HL-60 (cell line): Measurements from ENCODE around the gene STIP1.

ENCODE experiments used
- DNase-seq, 2 experiments: peaks; one replicate each; pipeline ENCODE4 v3.0.0-alpha.2; 2010 to 2020; ENCODE audit warnings: low read depth in 1 of 2, low spot score in 1 of 2
- H3K27ac ChIP-seq: fragments of 250-450 bp; sonication (Bioruptor Pico); replicated peaks from 2 replicates; pipeline ENCODE4 v1.5.1; 2020; ENCODE audit warnings: mild to moderate bottlenecking, moderate library complexity
- H3K27me3 ChIP-seq: fragments of 250-450 bp; sonication (Bioruptor Pico); 2 replicates; pipeline ENCODE4 v1.5.1; 2021; ENCODE audit warnings: mild to moderate bottlenecking, moderate library complexity; ENCODE audit not compliant: insufficient read depth, poor library complexity, severe bottlenecking
- H3K4me3 ChIP-seq: replicated peaks from 2 replicates; pipeline ENCODE4 v1.5.1; 2011; ENCODE audit warnings: mild to moderate bottlenecking, control low read depth, low read length; ENCODE audit not compliant: insufficient read depth
- GABPA ChIP-seq: IDR thresholded peaks from 2 replicates; pipeline ENCODE4 v1.6.1; 2012; ENCODE audit warnings: low read depth
- POLR2AphosphoS5 ChIP-seq: IDR thresholded peaks from 2 replicates; pipeline ENCODE4 v1.6.1; 2012; ENCODE audit warnings: low read depth
- SPI1 ChIP-seq: IDR thresholded peaks from 2 replicates; pipeline ENCODE4 v1.6.1; 2012; ENCODE audit warnings: low read depth, mild to moderate bottlenecking, borderline replicate concordance
- TF ChIP-seq, protein P1 (sequence below): IDR thresholded peaks from one replicate; pipeline ENCODE4 v1.5.1; 2011; ENCODE audit warnings: low read length, control low read depth, inconsistent platforms; ENCODE audit not compliant: insufficient read depth
- TF ChIP-seq, protein P2 (sequence below): IDR thresholded peaks from 2 replicates; pipeline ENCODE4 v1.6.1; 2012; ENCODE audit warnings: low read depth; ENCODE audit not compliant: insufficient replicate concordance

The STIP1 gene

DNA sequence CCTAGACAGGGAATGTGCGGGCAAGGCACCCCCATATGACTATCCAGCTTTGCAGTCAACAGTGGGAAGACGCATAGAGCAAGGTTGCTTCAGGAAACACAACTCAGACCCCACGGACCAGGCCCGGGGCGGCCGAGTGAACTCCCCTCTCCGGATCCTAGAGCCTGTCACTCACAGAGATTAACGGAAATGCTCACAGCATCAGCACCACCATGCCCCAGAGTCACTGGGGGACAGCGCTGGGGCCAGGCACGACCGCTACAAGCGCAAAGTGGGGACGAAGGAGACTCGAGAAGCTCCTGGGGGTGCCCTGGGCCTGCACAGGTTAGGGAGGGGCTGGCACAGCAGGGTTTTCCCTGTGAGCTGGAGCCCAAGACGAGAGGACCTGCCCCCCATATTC lies 35.9 kb upstream of the STIP1 start:
- no peak overlapping the region for H3K4me3 ChIP-seq
- no peak for DNase-seq
- H3K27ac ChIP-seq = no peak overlapping the region
- TF ChIP-seq, protein P1, sequence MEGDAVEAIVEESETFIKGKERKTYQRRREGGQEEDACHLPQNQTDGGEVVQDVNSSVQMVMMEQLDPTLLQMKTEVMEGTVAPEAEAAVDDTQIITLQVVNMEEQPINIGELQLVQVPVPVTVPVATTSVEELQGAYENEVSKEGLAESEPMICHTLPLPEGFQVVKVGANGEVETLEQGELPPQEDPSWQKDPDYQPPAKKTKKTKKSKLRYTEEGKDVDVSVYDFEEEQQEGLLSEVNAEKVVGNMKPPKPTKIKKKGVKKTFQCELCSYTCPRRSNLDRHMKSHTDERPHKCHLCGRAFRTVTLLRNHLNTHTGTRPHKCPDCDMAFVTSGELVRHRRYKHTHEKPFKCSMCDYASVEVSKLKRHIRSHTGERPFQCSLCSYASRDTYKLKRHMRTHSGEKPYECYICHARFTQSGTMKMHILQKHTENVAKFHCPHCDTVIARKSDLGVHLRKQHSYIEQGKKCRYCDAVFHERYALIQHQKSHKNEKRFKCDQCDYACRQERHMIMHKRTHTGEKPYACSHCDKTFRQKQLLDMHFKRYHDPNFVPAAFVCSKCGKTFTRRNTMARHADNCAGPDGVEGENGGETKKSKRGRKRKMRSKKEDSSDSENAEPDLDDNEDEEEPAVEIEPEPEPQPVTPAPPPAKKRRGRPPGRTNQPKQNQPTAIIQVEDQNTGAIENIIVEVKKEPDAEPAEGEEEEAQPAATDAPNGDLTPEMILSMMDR = no peak
- TF ChIP-seq, protein P2, sequence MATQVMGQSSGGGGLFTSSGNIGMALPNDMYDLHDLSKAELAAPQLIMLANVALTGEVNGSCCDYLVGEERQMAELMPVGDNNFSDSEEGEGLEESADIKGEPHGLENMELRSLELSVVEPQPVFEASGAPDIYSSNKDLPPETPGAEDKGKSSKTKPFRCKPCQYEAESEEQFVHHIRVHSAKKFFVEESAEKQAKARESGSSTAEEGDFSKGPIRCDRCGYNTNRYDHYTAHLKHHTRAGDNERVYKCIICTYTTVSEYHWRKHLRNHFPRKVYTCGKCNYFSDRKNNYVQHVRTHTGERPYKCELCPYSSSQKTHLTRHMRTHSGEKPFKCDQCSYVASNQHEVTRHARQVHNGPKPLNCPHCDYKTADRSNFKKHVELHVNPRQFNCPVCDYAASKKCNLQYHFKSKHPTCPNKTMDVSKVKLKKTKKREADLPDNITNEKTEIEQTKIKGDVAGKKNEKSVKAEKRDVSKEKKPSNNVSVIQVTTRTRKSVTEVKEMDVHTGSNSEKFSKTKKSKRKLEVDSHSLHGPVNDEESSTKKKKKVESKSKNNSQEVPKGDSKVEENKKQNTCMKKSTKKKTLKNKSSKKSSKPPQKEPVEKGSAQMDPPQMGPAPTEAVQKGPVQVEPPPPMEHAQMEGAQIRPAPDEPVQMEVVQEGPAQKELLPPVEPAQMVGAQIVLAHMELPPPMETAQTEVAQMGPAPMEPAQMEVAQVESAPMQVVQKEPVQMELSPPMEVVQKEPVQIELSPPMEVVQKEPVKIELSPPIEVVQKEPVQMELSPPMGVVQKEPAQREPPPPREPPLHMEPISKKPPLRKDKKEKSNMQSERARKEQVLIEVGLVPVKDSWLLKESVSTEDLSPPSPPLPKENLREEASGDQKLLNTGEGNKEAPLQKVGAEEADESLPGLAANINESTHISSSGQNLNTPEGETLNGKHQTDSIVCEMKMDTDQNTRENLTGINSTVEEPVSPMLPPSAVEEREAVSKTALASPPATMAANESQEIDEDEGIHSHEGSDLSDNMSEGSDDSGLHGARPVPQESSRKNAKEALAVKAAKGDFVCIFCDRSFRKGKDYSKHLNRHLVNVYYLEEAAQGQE = no peak
- TF ChIP-seq POLR2AphosphoS5 (no peak), SPI1 (no peak), GABPA (no peak)
- H3K27me3 ChIP-seq = no peaks in the 10 kb centered on the region

DNA sequence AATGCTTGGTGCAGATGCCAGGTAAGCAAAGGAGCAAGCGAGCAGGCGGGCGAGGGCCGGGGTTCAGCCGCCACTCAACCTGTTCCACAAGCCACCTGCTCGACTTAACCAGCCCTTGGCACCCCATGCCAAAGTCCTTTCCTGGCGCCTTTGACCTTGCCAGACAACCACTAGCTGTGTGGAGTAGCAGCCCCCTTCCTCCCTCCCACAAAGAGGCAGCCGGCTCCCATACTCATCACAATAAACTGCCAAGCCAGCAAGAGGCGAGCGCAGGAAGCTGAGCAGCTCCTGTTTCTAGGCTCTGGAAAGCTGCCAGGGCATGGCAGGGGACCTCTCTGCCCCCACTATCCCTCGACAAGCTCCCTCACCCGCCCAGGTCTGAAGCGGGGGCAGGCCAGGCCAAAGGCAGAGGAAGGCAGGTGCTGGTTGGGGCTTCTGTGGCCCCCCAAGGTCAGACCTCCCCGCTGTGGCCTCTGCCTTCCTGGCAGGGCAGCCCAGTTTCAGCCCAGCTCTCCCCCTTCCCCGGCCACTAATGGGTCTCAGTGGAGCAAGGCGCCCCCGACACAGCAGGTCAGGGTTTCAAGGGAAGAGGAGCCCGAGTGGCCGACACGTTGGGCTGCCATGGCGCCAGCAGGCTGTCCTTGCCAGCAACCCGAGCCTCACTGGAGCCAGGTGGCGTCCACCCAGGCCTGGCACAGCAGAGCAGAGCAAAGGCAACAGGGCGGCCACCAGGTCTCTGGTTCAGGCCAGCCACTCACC lies 35.3 kb upstream of the STIP1 start:
- DNase-seq = no peak
- H3K27ac ChIP-seq = no peak overlapping the region
- no peak overlapping the region for H3K4me3 ChIP-seq
- no peak for TF ChIP-seq GABPA
- H3K27me3 ChIP-seq = no peaks in the 10 kb centered on the region

DNA sequence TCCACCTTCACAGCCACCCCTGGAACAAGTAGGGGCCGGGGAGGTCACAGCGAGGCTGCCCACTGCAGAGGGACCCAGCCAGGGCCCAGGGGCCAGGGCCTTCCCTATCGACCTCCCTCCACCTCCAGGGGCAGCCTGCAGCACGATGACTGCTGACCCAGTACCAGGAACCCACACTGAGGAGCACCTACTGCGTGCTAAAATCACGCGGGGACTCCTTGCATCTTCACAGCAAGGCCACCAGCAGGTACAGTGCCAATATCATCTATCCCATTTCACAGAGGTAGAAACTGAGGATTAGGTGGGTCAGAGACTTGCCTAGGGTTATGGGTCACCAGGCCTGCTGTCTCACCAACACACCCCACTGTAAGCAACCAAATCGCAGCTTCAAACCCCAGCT lies 34.6 kb upstream of the STIP1 start:
- TF ChIP-seq SPI1 (no peak), GABPA (no peak), POLR2AphosphoS5 (no peak)
- TF ChIP-seq, protein P1 = no peak
- TF ChIP-seq, protein P2 = no peak
- no peak for DNase-seq

DNA sequence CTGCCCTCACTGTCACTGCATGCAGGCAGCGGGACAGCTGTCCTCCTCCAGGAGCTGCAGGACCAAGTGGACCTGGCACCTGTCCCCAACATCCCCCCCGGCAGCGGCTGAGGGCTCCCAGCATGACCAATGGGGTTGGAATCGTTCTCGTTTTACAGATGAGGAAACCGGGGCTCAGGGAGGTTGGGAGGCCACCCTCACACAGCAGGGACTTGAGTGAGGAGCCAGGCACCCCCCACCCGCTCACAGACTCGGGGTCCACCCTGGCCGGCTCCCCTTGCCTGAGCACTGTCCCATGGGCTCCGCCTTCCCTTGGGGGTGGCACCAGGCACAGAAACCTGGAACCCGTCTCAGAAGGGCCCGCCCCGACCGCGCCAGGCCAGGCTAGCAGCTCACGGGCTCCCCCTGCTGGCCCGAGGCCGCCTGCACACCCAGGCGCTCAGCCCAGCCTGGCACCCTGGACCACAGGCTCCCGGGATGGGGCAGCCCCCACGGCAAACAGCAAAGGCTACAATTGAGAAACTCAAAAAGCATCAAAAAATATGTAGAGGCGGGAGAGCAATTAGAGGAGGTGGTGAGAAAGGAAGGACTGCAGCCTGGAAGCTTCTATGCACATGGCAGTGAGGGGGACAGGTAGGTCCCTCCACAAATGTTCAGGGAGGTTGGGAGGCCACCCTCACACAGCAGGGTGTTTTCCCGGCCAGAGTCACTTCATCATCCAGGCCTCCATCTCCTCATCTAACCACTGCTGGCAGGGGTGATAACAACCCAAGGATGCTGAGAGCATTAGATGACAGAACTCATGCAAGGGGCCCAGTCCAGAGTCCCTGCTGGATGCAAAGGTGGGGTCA lies 32.9 kb upstream of the STIP1 start:
- Histone ChIP-seq H3K4me3 (no peak overlapping the region), H3K27ac (no peak overlapping the region), H3K27me3 (no peaks in the 10 kb centered on the region)
- DNase-seq = peak; percentile 47 to 51
- TF ChIP-seq, protein P2 = no peak
- TF ChIP-seq, protein P1 = peak; percentile 90
- TF ChIP-seq GABPA = no peak

More for the DNA sequence above, 34.6 kb upstream of the STIP1 start:
- Histone ChIP-seq H3K27me3 (no peaks in the 10 kb centered on the region), H3K4me3 (no peak overlapping the region), H3K27ac (no peak overlapping the region)
